ENCODE results near the gene BBLN. TPM values are rescaled to one million over a fixed set of nuclear protein-coding genes. Genes with fewer than 3 reads are reported as not detected.
"Not testable (repeated sequence)": the region's sequence is repeated elsewhere in the genome, so short reads cannot be mapped to it uniquely, and the experiment has no call there.

BBLN gene
- total RNA-seq, 1 experiment from 2014 or later: 180 TPM

DNA sequence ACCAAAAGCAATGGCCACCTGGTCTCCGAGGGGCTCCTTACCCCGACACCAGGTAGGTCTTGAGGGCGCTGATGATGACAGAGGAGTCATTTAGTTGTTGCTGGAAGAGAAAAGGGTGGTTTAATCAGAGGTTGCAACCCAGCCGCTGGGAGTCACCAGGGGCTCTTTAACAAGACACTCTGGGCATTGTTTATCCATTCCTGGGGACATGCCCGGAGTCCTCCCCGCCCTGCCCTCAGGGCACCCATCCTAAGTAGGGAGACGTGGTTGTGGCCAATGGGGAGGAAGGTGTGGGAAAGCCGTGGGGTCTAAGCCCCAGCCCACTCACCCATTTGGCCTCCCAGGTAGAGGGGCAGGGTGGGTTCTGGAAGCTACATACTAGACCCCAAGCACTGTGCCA lies 35.6 kb upstream of the BBLN start:
- no peak for DNase-seq (ENCODE audit: low read depth)

DNA sequence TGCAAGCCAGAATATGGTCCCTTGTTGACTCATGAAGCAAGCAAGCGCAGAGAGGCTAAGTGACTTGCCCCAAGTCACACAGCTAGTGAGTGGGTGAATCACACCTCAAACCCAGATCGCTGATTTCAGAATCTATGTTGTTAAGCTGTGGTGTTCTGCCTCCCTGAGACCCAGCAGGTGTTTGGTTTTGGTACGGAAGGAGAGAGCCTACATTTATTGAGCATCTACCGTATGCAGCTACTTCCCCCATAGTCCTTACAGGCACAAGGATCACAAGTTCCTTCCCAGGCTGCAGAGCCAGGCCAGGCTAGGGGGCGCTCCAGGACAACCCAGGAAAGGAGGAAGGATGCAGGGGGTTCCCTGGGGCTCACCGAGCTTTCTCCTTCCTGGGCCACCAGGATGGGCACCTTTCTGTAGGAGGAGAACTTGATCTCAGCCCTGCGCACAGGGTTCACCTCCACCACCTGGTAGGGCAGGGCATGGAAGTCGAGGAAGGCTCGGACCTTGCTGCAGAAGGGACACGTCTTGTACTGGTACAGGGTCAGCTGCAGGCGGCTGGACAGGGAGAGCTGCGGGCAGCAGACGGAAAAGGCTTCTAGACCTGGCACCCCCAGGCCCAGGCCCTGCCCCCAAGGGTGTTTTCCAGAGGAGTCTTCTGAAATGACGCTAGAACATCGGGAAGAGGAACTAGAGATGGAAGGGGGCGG lies 35.0 kb upstream of the BBLN start:
- no peak for DNase-seq (ENCODE audit: low read depth)

DNA sequence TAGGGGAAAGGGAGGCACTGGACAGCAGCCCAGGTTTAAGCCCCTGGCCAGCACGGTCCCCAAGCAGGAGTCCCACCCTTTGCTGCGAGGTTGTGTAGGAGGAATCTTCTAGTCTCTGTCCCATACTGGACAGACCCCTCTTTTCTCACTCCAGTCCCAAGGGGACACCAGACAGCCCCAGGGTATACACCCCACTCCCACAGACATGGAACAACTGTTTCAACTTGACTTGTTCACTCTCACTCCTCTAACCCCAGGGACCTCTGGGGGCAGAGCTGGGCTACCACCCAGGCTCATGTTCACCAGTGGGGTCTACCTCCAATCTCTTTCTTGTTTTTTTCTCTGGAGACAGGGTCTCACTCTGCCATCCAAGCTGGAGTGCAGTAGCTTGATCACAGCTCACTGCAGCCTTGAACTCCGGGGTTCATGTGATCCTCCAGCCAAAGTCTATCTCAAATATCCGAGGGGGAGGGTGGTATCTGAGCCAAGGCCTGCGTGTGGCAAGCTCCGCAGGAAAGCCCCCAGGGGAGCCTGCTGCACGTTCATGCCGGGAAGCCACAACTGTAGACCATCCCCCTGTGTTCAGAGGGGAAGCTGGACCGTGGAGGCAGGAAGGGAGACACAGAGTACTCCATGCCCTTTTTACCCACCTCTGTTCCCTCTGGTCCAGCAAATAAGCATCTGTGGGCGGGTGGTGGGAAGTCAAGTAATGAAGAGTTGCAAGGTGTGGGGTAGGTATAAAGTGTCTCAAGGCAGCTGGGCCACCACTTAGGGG lies 34.3 kb upstream of the BBLN start:
- DNase-seq (ENCODE audit: low read depth): no peak

DNA sequence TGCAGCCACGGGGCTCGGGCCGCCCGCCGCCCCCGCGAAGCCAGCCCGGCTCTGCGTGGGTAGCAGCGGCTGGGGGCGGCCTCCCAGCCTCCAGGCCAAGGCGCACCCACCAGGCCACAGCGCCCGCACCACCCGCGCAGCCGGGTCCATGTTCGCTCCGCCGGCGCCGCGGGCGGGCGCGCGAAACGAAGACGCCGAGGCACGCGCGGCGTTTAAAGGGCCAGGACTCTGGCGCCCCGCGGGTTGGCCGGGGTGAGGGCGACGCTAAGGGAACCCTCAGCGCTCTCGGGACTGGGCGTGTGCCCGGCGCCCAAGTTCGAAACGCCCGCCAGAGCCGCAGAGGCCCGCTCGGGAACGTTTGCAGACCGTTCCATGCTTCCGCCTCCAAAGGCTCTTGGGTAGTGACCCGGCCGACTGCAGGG lies 32.5 kb upstream of the BBLN start, which contains the start of gene PTGES2:
Gene PTGES2, minus strand, starts transcription at position 162 of the 422 bp plus-strand sequence. Its CDS starts 12 bp downstream, at position 150.
- DNase-seq (ENCODE audit: low read depth): peak; percentile 82

DNA sequence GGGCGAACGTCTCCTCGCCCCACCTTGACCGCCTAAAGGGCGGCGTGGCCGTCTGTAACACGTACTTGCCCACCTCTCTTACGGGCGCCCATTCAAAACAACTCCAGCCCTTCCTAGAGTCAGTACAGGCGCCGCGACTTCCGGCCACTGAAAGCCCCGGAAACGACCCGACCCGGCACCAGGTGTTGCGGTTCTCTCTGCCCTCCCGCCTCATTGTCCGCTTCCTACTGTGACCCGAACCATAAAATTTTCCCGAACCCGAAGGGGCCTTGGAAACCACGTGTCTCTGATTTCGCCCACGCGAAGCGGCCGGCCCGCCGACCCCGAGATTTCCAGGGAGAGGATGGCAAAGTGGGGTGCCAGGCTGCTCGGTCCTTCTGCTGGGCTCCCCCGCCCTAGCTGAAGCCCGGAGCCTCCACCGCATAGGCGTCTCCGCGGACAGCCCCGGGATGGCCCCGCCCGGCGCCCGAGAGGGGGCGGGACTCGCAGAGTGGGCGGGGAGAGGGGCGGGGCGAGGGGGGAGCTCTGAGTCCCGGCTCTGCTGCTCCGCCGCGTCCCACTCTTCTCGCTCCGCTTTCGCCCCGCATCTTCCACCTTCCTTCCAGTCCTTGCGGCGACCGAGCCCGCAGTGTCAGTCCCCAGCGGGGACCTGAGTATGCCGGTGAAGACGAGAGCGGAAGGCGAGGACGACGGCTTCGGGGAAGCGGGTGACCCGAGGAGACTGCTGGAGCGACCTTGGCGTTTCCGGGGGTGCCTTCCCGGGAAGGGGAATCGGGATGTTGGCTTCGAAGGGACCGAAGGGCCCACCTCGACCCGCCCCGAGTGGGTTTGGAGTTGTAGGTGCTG lies 31.9 kb upstream of the BBLN start:
- DNase-seq (ENCODE audit: low read depth): peak; percentile 88

DNA sequence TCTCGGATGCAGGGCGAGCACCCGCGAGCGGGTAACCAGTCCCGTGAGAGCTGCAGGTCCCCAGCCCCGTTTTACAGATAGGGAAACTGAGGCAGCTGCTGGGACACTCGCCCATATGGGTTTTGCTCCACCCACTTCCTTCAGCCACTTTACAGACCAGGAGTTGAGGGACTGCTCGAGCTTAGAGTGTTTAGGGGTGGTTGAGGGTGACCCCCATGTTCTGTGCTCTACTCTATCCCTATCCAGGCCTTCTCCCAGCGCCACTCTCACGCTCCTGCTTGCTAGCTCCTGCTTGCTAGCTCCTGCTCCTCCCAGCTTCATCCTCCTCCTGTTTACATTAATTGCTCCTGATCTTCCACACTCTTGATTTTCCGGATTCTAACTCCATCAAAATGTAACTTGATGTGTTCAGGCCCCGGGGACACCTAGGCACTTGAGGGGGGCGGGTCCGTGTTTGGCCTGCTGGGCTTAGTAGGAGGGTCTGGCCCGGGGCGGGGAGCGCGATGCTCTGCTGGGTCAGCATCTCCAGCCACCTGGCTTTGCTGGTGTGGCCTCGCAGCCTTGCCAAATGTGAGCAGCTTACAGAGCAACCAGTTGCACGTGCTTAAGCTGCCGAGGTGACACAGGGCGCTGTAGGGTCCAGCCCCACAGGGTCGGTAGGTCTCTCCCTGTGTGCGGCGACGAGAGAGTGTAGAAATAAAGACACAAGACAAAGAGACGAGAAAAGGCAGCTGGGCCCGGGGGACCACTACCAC lies 31.1 kb upstream of the BBLN start:
- no peak for DNase-seq (ENCODE audit: low read depth)

DNA sequence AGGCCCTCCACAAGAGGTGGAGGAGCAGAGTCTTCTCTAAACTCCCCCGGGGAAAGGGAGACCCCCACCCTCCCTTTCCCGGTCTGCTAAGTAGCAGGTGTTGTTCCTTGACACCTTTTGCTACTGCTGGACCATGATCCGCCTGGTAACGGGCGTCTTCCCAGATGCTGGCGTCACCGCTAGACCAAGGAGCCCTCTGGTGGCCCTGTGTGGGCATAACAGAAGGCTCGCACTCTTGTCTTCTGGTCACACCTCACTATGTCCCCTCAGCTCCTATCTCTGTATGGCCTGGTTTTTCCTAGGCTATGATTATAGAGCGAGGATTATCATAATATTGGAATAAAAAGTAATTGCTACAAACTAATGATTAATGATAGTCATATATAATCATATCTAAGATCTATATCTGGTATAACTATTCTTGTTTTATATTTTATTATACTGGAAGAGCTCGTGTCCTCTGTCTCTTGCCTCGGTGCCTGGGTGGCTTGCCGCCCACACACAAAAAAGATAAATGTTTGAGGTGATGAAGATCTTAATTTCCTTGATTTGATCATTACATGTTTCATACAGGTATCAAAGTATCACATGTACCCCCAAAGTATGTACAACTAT lies 30.0 kb upstream of the BBLN start:
- not testable (repeated sequence) for DNase-seq (ENCODE audit: low read depth)

DNA sequence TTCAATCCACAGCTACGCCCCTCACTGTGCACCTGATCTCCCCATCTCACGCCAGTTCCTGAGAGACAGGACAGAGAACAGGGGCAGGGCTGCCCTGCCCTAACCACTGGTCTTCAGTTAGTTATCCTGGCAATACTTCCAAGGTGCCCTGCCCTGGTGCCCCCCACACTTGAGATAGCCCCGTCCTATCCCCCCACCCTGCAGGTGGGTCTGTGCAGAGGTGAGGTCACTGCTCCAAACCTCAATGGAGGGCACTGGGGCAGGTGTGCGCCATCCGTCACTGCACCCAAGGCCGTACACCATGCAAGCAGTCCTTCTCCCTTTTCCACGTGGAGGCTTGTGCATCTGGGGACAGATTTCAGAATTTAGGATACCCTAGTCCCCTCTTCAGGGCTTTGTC lies 29.4 kb upstream of the BBLN start:
- not testable (repeated sequence) for DNase-seq (ENCODE audit: low read depth)

DNA sequence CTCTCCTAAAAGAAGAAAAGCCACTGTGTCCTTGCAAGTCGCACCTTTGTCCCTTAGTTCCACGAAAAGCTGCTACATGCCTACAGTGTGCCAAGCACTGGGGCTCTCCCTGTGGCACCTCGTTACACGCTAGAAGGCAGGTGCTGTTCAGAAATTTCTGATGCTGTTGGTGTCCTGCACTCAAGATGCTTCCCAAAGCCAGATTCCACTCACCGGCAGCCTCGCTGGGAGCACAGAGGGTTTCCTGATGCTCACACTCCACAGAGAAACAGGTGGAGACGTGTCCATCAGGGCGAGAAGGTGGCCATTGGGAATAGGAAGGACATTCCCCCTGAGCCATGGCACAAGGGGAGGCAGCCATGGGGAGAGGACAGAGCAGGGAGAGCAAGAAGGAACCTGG lies 28.7 kb upstream of the BBLN start:
- DNase-seq (ENCODE audit: low read depth): not testable (repeated sequence)

DNA sequence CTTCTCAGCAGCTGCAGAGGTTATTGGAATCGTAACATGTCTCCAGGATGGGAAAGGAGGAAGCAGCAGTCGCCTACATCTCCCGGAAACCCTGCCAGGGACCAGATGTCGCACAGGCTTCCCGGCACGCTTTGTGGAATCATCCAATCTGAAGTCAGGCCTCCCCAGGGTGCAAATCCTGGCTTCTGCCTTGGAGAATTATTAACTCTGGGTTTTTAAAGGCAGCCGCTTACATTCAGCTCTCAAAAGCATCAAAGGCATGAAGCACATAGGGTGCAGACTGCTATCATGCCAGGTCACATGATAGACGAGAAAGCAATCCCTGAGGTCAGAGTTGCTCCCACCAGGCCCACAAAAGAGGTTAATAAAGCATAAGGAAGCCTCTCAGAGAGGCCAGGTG lies 27.9 kb upstream of the BBLN start:
- not testable (repeated sequence) for DNase-seq (ENCODE audit: low read depth)

DNA sequence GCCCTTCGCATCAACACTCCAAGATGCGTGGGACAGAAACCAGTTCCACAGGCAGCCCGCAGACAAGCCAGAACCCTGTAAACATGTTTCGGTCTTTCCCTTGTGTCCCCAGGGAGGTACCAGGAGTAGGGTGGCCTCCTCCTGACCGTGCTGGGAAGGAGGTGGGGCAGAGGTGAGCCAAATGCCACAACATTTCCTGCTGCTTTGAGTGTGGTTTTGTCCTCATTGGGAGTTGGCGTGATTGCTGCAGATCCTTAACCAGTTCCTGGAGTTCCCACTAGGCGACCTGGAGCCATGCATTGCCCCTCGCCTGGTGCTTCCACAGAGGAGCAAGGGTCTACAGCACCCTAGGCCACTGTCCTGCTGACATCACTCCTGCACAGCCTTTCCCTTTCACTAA lies 24.5 kb upstream of the BBLN start:
- DNase-seq (ENCODE audit: low read depth): not testable (repeated sequence)

DNA sequence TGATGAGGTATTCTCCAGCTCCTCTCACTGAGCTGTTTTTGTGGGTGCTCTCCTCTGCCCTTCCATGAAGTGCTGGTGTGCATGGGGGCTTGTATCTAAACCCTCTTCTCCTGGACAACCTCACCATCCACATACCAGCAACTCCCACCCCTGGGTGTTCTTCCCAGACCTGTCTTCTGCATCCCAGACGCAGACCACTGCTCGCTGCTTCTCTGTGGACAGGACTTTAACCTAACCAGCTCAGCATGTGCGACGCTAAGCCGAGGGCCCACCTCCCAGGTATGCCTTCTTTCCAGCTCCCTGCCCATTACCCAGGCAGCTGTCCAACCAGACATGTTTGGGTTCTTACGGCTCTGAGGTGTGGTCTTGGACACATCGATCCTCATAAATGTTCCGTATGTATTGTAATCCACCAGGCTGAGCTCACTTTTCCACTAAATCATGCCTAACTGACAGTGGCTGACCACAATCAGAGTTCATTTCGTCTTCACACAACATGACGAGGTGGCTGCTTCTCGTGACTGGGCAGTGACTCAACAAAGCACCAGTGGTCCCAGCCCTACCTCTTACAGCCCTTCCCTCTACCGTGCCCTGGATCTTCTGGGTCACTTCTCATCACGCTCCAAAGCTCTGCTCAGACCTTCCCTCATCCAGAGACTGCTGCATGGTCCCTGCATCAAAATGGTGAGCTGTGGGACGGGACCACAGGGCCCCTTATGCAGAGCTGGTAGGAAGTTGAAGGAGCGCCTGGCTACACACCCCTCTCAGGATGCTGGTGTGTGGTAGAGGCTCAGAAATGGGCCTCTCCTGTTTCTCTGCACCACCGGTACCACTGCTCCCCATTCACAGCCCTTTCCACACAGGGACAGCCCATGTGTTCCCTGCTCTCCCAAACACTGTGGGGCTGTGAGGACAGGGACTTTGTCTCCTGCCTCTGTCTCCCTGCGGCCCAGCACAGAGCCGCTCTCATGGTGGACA lies 23.0 kb upstream of the BBLN start:
- DNase-seq (ENCODE audit: low read depth): peak; percentile 71

DNA sequence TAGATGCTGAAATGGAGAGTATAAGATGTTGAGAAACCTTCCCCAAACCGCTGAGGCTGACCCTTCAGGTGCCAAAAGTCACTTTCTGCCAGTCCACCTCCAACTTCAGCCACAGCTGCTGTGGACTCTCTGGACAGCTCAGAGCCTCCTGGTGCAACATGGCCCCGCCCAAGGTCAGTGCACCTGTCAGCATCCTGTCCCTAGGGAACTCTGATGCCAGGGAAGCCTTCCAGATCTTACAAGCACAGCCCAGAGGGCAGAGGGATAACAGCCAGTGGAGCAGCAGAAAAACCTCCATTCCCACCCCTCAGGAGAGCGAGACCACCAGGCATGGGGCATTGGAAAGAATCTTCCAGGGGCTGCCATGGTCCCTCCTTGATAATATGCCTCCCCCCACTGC lies 22.1 kb upstream of the BBLN start:
- peak; percentile 62 for DNase-seq (ENCODE audit: low read depth)

DNA sequence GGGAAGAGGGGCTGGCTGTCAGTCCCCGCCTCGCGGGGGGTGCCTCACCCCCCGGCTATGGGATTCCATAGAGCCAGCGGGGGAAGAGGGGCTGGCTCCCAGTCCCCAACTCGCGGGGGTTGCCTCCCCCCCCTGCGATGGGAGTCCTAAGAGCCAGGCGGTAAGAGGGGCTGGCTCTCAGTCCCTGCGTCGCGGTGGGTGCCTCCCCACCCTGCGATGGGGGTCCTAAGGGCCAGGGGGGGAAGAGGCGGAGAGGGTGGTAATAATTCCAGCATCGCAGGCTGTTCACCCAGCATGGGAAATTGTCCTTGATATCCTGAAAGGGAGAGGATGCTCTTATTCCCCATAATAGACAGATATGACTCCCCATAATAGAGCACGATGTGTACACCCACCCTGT lies 20.4 kb upstream of the BBLN start:
- no peak for DNase-seq (ENCODE audit: low read depth)

DNA sequence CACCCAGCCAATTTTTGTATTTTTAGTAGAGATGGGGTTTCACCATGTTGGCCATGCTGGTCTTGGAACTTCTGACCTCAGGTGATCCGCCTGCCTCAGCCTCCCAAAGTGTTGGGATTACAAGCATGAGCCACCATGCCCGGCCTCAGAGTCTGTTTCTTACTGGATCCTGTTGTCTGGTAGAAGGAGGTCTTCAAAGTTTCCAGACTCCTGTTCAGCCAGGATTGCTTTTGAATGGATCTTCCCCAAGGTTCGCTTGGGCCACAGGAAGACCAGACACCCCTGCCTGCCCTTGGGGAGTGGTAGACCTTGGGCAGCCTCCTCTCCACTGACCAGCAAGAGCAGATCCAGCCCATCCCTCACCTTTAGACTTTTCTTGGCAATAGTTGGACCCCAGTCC lies 18.5 kb upstream of the BBLN start:
- DNase-seq (ENCODE audit: low read depth): no peak

DNA sequence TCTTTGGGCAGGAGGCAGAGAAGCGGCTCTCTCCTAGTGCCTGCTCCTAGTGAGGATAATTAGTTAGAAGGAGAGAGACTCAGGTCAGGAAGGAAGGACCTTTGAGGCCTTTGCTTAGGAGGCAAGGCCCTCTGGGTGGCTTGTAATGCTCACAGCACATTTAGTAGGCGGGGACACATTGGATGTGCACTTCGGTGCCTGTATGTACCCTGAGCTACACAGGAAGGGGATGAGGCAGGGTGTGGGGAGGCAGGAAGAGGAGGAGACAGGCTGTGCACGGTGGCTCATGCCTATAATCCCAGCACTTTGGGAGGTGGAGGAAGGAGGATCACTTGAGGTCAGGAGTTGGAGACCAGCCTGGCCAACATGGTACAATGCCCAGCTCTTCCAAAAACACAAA lies 18.0 kb upstream of the BBLN start:
- DNase-seq (ENCODE audit: low read depth): no peak

DNA sequence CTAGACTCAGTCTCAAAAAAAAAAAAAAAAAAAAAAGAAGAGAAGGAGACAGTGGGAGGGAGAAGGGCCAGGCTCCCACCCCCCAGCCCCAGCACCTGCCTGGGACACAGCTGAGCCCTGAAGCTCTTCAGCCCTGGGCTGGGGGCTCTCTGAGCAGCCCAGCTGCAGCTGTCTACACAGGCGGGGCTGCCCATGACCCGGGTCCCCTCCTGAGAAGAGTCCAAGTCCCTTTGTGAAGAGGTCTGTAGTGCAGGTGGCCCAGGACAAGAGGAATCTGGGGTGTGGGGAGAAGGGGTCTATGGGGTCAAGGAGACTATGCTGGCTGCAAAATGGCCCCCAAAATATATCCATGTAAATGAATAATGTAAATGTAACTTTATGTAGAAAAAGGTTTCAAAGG lies 17.5 kb upstream of the BBLN start:
- DNase-seq (ENCODE audit: low read depth): no peak

DNA sequence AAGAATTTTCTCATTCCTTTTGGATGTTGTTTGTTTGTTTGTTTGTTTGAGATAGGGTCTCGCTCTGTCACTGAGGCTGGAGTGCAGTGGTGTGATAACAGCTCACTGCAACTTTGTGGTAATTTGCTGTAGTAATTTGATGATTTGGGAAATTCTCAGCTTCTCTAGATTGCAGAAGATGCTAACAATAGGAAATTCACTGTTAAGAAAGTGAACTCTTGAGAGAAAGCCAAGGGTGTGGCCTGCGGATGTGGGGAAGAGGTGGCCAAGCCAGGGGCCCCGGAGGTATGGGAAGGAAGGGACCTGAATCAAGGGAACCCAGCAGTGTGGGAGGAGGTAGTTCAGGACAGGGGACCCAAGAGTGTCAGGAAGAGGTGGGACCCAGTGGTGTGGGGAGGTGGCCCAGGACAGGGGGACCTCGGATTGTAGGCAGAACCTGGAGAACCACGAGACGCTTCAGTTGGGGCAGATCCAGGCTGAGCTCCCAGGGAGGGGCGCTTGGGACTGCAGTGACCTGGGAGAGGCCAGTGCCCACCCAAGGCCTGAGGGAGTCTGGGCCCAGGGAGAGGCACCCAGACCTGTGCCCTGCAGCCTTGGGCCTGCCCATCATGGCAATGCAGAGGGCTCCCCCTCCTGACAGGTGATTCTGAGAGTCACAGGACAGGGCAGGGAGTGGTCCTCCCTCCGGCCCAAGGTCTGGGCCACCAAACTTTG lies 16.4 kb upstream of the BBLN start:
- DNase-seq (ENCODE audit: low read depth): no peak
